Small intestine (tissue), 7 donors: Measurements from ENCODE around the gene YAP1. TPM values are rescaled to one million over a fixed set of nuclear protein-coding genes. Genes with fewer than 3 reads are reported as not detected.

Source experiments
- DNase-seq, 2 donors: peaks; one replicate each; pipeline versions ENCODE4 v3.0.0 to v3.0.0-alpha.2; 2013
- FAIRE-seq: peaks from 2 replicates; lab custom pipeline; 2012; peaks lifted over from hg19 to GRCh38; lab: Jason Lieb, UNC
- H3K27ac ChIP-seq, 3 donors: one replicate each; pipeline ENCODE4 v1.5.1; 2013; ENCODE audit warnings: low read length in 2 of 3, mild to moderate bottlenecking in 2 of 3, control low read depth in 1 of 3, inconsistent platforms in 1 of 3, low read depth in 1 of 3, moderate library complexity in 1 of 3
- H3K27me3 ChIP-seq, 3 donors: one replicate each; pipeline ENCODE4 v1.6.1; 2013; ENCODE audit warnings: low read length in 3 of 3, inconsistent platforms in 1 of 3; ENCODE audit not compliant: control insufficient read depth in 3 of 3, insufficient read depth in 3 of 3
- H3K36me3 ChIP-seq, 3 donors: one replicate each; pipeline ENCODE4 v1.6.1; 2013; ENCODE audit warnings: low read length in 3 of 3, inconsistent platforms in 1 of 3, low read depth in 1 of 3, mild to moderate bottlenecking in 1 of 3, moderate library complexity in 1 of 3; ENCODE audit not compliant: control insufficient read depth in 3 of 3, insufficient read depth in 2 of 3
- H3K4me1 ChIP-seq, 3 donors: one replicate each; pipeline ENCODE4 v1.6.1; 2013; ENCODE audit warnings: low read length in 2 of 3, inconsistent platforms in 1 of 3, low read depth in 1 of 3, mild to moderate bottlenecking in 1 of 3, moderate library complexity in 1 of 3; ENCODE audit not compliant: control insufficient read depth in 3 of 3, insufficient read depth in 2 of 3
- H3K4me3 ChIP-seq, 3 donors: one replicate each; pipeline ENCODE4 v1.5.1; 2013; ENCODE audit warnings: low read length in 3 of 3, control low read depth in 1 of 3, inconsistent platforms in 1 of 3, low read depth in 1 of 3, mild to moderate bottlenecking in 1 of 3, moderate library complexity in 1 of 3
- H3K9me3 ChIP-seq, 2 donors: one replicate each; pipeline ENCODE4 v1.6.1; 2013; ENCODE audit warnings: low read depth in 1 of 2, low read length in 1 of 2; ENCODE audit not compliant: control insufficient read depth in 2 of 2, insufficient read depth in 1 of 2
- WGBS, 3 donors: extraction: QIAGEN DNeasy Blood & Tissue Kit; methylation state at CpG; one replicate each; pipeline ENCODE4 v1.1.7; 2013; 5-methylcytosine and 5-hydroxymethylcytosine counted together
- polyA plus RNA-seq, 4 donors: library from polyadenylated mRNA; stranded (reverse) in 3 of 4; unstranded in 1 of 4; fragments of 200-250 nt in 3 of 4; fragments of 120-200 nt in 1 of 4; gene quantifications; one replicate each; pipeline versions ENCODE4 v1.2.1 to v1.2.3, GENCODE V29; 2013
- donor health status: healthy with polysubstance abuse.
- donor health status: control.
- donor health status: control.
- donor health status: Bipolar disorder and iron deficiency.
- donor health status: healthy.

Gene YAP1
- polyA plus RNA-seq, 4 donors: 14.1 to 79.4 (median 19.8) TPM

DNA sequence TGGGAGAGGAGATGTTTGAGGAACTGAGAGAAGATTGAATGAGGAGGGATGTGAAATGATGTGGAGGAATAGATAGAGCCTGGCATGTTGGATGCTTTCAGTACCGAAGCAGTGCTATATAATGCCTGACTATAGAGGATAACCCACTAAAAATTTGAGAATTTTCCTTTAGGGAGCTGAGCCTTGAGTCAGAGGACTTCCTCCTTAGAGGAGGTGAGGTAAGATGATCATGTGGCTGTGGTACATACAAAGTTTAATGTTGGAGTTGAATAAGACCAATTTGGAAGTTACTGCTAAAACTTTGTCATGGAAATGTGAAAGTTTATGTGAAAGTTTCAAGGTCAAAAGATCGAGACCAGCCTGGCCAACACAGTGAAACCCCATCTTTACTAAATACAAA lies 66.9 kb downstream of the YAP1 start:
- 91 to 95% (median 94%) methylated on average over 2 of the region's 2 CpGs for WGBS, 3 donors
- no peak overlapping the region for H3K4me3 ChIP-seq
- H3K36me3 ChIP-seq: peaks cover 0 to 19% (median 0%) of the 10 kb centered on the region in 3 donors
- H3K4me1 ChIP-seq: peaks cover 0 to 9% (median 2%) of the 10 kb centered on the region in 3 donors
- FAIRE-seq (no peak), DNase-seq (no peak)
- no peaks in the 10 kb centered on the region for H3K27me3 ChIP-seq
- peak overlapping the region in 1 of 3 donors; percentile 46 for H3K27ac ChIP-seq
- H3K9me3 ChIP-seq: no peaks in the 10 kb centered on the region

DNA sequence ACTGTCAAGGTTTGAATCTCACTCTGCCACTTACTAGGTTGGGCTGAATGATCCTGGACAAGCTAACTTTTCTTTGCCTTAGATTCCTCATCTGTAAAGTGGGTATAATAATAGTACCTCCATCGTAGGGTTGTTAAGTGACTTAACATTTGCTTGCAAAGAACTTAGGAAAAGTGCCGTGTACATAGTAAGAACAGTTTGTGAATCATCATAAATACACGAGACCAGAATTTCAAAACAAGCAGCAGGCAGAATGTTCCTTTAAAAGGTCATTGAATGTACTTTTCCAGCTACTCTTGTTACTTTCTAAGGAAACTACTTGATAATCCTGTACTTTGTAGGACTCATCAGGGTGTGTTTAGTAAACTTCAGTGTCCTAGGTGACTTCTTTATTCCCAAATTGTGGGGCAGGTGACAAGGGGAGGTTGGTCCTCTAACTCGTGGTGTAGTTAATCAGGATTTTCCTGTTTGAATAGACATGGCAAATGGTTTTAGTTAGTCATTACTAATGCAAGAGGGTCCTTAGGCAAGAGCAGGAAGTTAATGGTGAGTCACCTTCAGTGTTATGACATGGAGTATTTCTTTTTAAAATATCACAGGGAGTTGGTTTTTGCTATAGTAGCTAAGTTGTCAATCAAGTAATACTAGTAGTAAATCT lies 67.9 kb downstream of the YAP1 start:
- Histone ChIP-seq H3K27me3 (no peaks in the 10 kb centered on the region), H3K27ac (peak overlapping the region in 2 of 3 donors; percentile 60 to 83), H3K36me3 (peaks cover 0 to 19% (median 0%) of the 10 kb centered on the region in 3 donors), H3K9me3 (no peaks in the 10 kb centered on the region), H3K4me3 (no peak overlapping the region), H3K4me1 (peaks cover 0 to 5% (median 2%) of the 10 kb centered on the region in 3 donors)
- no peak for FAIRE-seq
- 55 to 59% (median 56%) methylated on average over 4 of the region's 4 CpGs for WGBS, 3 donors
- DNase-seq: peak; percentile 70 to 83

DNA sequence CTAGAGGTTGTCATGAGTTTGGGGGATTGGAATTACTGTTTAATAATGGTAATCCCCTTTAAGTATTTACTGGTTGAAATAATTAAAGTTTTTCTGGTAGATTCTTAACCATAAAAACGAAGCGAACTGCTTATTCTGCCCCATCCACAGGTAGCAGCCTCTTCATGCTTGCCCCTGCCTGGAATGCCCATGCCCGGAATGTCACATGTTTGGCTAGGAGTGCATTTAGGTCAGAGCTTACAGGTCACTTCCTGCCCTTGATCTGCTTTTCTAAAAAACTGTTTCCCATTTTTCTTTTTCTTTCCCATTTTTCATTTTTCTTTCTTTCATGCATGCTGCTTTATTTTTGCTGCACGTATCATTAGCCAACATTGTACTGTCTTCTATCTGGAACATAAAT lies 69.1 kb downstream of the YAP1 start:
- FAIRE-seq (no peak), DNase-seq (no peak)
- Histone ChIP-seq H3K9me3 (no peaks in the 10 kb centered on the region), H3K36me3 (peaks cover 0 to 16% (median 0%) of the 10 kb centered on the region in 3 donors), H3K27me3 (no peaks in the 10 kb centered on the region), H3K27ac (no peak overlapping the region), H3K4me3 (no peak overlapping the region), H3K4me1 (peaks cover 0 to 5% (median 2%) of the 10 kb centered on the region in 3 donors)
- 89 to 95% (median 93%) methylated on average over 4 of the region's 4 CpGs for WGBS, 3 donors

DNA sequence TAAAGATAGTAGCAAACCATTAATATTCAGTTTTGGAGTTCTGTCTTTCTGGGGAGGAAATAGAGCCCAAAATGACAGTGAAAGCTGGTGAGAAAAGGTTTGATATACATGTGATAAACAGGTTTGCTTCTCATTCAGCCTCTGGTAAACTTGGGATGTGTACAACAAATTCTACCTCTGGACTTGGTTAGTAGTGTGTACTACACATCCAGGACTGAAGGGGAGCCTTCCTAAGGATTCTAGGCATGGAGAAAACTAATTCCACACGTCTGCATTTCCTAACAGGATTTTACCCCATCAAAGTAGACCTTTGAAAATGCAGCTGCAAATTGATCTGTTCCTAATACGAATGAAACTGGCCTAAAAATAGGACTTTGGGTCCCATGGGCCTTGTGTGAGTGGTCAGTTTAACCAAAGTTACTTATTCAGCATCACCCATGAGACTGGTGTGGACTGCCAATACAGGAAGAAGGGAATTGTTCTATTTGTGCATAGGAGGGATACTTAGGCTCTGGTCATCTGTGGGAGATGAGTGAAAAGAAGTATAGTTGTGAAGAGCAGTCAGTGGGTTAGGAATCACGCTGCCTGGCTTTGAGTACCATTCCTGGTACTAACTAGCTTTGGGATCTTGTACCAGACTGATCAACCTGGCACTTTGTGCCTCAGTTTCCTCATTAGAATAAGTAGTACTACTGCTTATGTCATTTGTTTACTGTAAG lies 74.2 kb downstream of the YAP1 start:
- H3K4me3 ChIP-seq: no peak overlapping the region
- no peak for FAIRE-seq
- no peaks in the 10 kb centered on the region for H3K9me3 ChIP-seq
- no peak overlapping the region for H3K27ac ChIP-seq
- H3K36me3 ChIP-seq: peaks cover 2 to 9% (median 2%) of the 10 kb centered on the region in 3 donors
- WGBS, 3 donors: 69 to 86% (median 77%) methylated on average over 3 of the region's 3 CpGs
- no peak for DNase-seq
- no peaks in the 10 kb centered on the region for H3K27me3 ChIP-seq
- peaks cover 0 to 16% (median 0%) of the 10 kb centered on the region in 3 donors for H3K4me1 ChIP-seq

DNA sequence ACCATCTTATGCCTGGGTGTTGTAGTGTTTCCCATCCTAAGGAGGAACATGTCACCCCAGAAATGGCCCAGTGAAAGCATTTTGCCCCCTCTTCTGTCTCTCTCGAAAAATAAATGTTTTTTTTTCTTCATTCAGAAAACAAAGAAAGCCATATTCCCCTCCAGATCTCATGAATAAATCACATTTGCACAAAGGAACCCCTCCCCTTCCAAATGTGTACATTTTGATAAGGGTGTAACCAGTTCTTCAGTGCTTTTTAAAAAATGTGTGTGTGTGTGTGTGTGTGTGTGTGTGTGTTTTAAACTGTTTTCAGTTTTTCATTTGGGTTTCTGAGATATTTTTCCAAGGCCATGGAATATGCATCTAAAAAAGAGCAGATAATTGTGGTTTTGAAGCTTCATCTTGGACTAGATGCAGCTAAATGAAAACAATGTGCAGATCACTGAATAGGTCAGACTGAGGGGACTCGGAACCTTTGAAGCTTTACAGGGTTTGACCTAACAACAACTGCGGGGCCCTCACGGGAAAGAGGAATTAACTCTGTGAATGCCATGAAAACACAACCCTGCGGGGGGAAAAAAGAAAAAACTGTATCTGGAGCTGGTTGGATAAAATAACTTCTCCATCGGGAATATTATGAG lies 76.4 kb downstream of the YAP1 start:
- peaks cover 0 to 21% (median 2%) of the 10 kb centered on the region in 3 donors for H3K4me1 ChIP-seq
- DNase-seq (no peak), FAIRE-seq (no peak)
- peaks cover 2 to 8% (median 2%) of the 10 kb centered on the region in 3 donors for H3K36me3 ChIP-seq
- WGBS, 3 donors: 37 to 68% (median 65%) methylated on average over 6 of the region's 6 CpGs
- H3K9me3 ChIP-seq: peaks cover 0 to 2% of the 10 kb centered on the region in 2 donors
- no peak overlapping the region for H3K4me3 ChIP-seq
- H3K27me3 ChIP-seq: no peaks in the 10 kb centered on the region
- no peak overlapping the region for H3K27ac ChIP-seq

DNA sequence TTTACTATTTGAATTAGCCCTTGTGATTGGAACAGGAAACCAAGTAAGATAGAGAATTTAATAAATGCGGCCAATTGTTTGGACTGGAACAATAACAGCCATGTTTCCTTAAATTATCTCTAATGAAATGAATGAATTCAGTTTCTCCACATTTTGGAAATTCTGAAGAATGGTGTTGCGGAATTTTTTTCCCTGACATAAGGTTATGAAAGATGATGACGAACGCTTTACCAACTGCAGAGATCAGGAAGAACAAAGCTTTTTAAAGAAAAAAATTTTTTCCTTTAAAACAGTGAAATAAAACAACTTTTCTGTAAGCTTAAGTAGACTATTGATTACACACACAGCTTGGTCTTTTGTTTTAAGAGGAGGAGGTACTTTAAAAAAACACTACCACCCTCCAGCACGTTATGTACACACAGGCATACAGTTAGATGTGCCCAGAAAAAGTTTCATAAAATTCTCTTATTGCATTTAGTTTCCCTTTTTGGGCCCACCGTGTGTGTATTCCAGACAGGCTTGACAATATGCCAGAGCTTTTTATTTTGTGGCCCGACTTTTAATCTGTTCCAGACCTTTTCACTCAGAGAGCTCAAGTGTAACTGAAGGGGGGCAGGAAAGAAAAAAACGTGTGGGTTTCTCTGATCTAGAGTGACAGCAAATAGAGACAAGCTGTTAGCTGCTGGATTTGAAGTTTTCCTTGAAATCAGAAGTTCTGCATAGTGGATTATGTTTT lies 77.3 kb downstream of the YAP1 start:
- DNase-seq (no peak), FAIRE-seq (no peak)
- no peaks in the 10 kb centered on the region for H3K27me3 ChIP-seq
- WGBS, 3 donors: 51 to 68% (median 67%) methylated on average over 8 of the region's 8 CpGs
- H3K4me3 ChIP-seq: no peak overlapping the region
- H3K4me1 ChIP-seq: peaks cover 0 to 27% (median 4%) of the 10 kb centered on the region in 3 donors
- H3K9me3 ChIP-seq: peaks cover 0 to 3% of the 10 kb centered on the region in 2 donors
- peaks cover 2 to 8% (median 2%) of the 10 kb centered on the region in 3 donors for H3K36me3 ChIP-seq
- no peak overlapping the region for H3K27ac ChIP-seq

DNA sequence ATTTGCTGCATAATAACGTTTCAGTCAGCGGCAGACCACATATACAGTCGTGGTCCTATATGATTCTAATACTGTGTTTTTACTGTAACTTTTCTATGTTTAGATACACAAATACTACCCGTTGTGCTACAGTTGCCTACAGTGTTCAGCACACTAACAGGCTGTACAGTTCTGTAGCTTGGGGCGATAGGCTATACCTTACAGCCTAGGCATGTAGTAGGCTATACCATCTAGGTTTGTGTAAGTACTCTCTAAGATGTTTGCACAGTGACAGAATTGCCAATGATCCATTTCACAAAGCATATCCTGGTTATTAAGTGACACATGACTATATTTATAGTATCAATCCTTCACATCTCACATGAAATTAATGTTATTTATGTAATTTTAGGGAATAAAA lies 78.2 kb downstream of the YAP1 start:
- Histone ChIP-seq H3K27me3 (no peaks in the 10 kb centered on the region), H3K36me3 (peaks cover 2 to 8% (median 2%) of the 10 kb centered on the region in 3 donors), H3K4me3 (no peak overlapping the region), H3K4me1 (peaks cover 0 to 27% (median 4%) of the 10 kb centered on the region in 3 donors), H3K27ac (no peak overlapping the region), H3K9me3 (peaks cover 0 to 3% of the 10 kb centered on the region in 2 donors)
- 65 to 72% (median 68%) methylated on average over 5 of the region's 5 CpGs for WGBS, 3 donors
- no peak for FAIRE-seq
- DNase-seq: no peak

DNA sequence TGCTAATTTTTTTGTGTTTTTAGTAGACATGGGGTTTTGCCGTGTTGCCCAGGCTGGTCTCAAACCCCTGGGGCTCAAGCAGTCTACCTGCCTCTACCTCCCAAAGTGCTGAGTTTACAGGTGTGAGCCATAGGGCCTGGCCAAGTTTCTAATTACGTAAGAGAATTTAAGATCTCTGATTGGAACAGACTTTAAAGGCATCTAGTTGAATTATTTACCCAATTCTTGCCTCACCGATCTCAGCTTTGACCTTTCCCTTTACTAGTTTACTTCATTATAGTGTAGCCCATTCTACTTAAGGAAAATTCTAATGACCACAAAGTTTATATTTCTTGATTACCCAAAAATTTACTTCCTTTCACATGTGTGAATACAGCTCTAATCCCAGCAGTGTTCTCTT lies 81.6 kb downstream of the YAP1 start:
- no peaks in the 10 kb centered on the region for H3K27me3 ChIP-seq
- no peak for FAIRE-seq
- peaks cover 0 to 3% of the 10 kb centered on the region in 2 donors for H3K9me3 ChIP-seq
- peaks cover 0 to 8% (median 2%) of the 10 kb centered on the region in 3 donors for H3K36me3 ChIP-seq
- H3K4me3 ChIP-seq: no peak overlapping the region
- H3K27ac ChIP-seq: no peak overlapping the region
- peak in 1 of 2 donors; percentile 25 for DNase-seq
- peaks cover 0 to 25% (median 4%) of the 10 kb centered on the region in 3 donors for H3K4me1 ChIP-seq
- WGBS, 3 donors: 37 to 57% (median 45%) methylated on average over 3 of the region's 3 CpGs
